Measurements from ENCODE around the gene TNS3. TPM values are rescaled to one million over a fixed set of nuclear protein-coding genes. Genes with fewer than 3 reads are reported as not detected.
A peak's percentile ranks its signal among the peaks of the same experiment; 100 is the strongest.

TNS3 gene
- total RNA-seq, 4 donors from 2014 or later: 34.6 to 52.5 (median 48.6) TPM

DNA sequence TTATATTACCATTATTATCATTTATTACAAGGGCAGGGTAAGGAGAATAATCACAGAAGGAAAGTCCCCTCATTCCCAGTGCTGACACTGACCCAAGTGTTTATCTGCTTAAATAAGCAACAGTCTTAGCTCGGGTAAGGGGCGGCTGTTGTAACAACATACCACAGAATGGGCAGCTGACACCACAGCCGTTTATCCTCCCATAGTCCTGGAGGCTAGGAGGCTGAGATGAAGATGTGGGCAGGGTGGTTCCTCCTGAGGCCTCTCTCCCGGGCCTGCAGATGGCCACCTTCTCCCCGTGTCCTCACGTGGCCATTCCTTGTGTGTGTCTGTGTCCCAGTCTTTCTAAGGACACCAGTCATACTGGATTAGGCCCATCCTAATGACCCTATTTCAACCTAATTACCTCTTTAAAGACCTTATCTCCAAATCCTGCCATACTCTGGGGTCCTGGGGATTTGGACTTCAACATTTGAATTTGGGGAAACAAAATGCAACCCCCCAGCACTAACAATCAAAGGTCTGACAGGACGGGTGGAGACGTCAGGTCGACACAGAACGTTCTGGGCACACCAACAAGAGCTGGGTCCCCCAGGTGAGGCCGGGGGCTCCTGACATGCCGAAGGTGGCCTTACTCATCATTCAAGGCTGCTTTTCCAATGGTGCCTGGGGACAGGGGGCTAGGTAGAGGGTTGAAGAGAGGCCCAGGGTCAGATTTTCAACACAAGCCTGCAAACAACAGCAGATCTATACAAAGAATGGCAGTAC is 93.5 kb downstream of the TNS3 start:
- intact Hi-C loops (cut with DNase I): no loop called here
- no peak overlapping the region for H3K4me3 ChIP-seq
- H3K27me3 ChIP-seq: no peaks in the 10 kb centered on the region
- H3K4me1 ChIP-seq: peaks cover 30 to 42% (median 39%) of the 10 kb centered on the region in 4 donors
- H3K27ac ChIP-seq (replicated peaks in 1 of 4): no peak overlapping the region
- no peak for TF ChIP-seq POLR2A (IDR thresholded peaks at IDR 0.05; ENCODE audit: low read depth)
- no peak for TF ChIP-seq EP300 (IDR thresholded peaks at IDR 0.05)
- TF ChIP-seq, protein P1, sequence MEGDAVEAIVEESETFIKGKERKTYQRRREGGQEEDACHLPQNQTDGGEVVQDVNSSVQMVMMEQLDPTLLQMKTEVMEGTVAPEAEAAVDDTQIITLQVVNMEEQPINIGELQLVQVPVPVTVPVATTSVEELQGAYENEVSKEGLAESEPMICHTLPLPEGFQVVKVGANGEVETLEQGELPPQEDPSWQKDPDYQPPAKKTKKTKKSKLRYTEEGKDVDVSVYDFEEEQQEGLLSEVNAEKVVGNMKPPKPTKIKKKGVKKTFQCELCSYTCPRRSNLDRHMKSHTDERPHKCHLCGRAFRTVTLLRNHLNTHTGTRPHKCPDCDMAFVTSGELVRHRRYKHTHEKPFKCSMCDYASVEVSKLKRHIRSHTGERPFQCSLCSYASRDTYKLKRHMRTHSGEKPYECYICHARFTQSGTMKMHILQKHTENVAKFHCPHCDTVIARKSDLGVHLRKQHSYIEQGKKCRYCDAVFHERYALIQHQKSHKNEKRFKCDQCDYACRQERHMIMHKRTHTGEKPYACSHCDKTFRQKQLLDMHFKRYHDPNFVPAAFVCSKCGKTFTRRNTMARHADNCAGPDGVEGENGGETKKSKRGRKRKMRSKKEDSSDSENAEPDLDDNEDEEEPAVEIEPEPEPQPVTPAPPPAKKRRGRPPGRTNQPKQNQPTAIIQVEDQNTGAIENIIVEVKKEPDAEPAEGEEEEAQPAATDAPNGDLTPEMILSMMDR (IDR thresholded peaks at IDR 0.05): no peak
- no peaks in the 10 kb centered on the region for H3K36me3 ChIP-seq
- DNase-seq (ENCODE audit: extremely low spot score): no peak
- no peaks in the 10 kb centered on the region for H3K9me3 ChIP-seq
- 81% methylated on average over 12 of the region's 12 CpGs for WGBS

DNA sequence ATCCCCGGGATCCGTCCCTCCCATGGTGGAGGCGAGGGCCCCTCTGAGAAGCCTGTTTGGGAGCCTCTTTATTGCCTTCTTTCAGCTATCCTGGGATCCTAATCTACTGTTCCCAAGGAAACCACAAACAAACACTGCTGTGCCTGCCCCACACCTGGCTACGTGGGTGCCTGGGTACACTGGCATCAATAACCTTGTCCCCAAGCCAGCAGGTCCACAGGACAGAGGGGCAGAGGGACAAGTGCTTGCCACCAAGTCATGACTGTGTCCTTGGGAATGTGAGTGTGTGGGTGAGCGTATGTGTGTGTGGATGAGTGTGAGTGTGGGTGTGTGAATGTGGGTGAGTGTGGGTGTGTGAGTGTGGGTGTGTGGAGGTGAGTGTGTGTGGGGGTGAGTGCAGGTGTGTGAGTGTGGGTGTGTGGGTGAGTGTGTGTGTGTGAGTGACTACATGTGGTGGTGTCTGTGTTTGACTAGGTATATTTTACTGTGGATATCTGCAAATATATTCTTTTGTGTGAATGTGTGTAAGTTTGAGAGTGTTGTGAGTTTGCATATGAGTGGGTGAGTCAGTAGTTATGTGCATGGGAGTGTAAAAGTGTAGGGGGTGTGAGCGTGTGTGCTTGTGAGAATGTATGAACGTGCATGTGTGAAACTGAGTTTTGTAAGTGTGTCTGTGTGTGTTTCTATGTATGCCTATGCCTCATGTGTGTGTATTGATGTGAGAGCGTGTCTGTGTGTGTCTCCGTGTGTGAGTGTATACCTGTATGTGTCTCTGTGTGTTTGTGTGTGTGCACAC is 96.1 kb downstream of the TNS3 start:
- no peak overlapping the region for H3K4me3 ChIP-seq
- TF ChIP-seq EP300 (IDR thresholded peaks at IDR 0.05): no peak
- TF ChIP-seq, protein P1 (IDR thresholded peaks at IDR 0.05): no peak
- no peak for TF ChIP-seq POLR2AphosphoS5 (IDR thresholded peaks at IDR 0.05)
- no peak for TF ChIP-seq POLR2A (IDR thresholded peaks at IDR 0.05; ENCODE audit: low read depth)
- peaks cover 46 to 68% (median 56%) of the 10 kb centered on the region in 4 donors for H3K4me1 ChIP-seq
- H3K36me3 ChIP-seq: no peaks in the 10 kb centered on the region
- H3K27me3 ChIP-seq: no peaks in the 10 kb centered on the region
- no peaks in the 10 kb centered on the region for H3K9me3 ChIP-seq
- intact Hi-C loops (cut with DNase I): no loop called here
- no peak for DNase-seq (ENCODE audit: extremely low spot score)
- WGBS: 83% methylated on average over 9 of the region's 9 CpGs
- peak overlapping the region in 1 of 4 donors; percentile 20 for H3K27ac ChIP-seq (replicated peaks in 1 of 4)

DNA sequence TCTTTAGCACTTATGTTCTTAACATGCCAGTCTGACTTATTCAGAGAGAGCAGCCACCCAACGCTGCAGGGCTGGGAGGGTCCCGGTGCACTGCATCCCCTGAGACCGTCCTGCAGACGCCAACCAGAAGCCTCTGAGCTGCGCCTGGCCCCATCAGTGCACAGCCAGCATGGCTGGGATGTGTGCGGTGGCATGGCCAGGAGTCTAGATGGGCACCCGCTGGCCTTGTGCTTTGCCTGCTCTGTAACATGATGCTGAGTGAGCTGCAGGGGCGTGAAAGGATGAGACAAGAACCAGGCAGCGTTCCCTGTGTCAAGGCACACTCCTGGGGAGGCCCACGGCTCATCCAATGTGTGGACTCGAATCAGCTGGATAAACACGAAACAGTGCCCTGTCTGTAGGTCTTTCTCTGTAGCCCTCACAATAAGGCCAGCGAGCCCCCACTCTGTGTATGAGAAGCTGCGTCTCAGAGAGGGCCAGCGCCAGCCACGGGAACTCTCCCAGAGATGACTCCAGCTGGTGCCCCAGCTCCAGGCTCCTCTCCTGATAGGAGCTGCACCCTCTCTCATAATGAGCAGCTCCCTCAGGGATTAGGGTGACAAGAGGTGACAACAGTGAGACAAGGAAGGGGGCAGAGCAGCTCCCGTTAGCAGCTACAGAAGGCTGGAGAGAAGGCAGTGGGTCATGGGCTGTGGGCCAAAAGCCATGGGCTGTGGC is 96.8 kb downstream of the TNS3 start:
- Histone ChIP-seq H3K9me3 (no peaks in the 10 kb centered on the region), H3K4me1 (peaks cover 54 to 74% (median 62%) of the 10 kb centered on the region in 4 donors), H3K36me3 (no peaks in the 10 kb centered on the region), H3K27ac (replicated peaks in 1 of 4) (peak overlapping the region in 1 of 4 donors; percentile 20), H3K4me3 (no peak overlapping the region), H3K27me3 (no peaks in the 10 kb centered on the region)
- intact Hi-C loops (cut with DNase I): no loop called here
- DNase-seq (ENCODE audit: extremely low spot score): no peak
- no peak for TF ChIP-seq POLR2A (IDR thresholded peaks at IDR 0.05; ENCODE audit: low read depth)
- no peak for TF ChIP-seq EP300 (IDR thresholded peaks at IDR 0.05)
- no peak for TF ChIP-seq POLR2AphosphoS5 (IDR thresholded peaks at IDR 0.05)
- TF ChIP-seq, protein P1 (IDR thresholded peaks at IDR 0.05): no peak
- 82% methylated on average over 13 of the region's 17 CpGs for WGBS

DNA sequence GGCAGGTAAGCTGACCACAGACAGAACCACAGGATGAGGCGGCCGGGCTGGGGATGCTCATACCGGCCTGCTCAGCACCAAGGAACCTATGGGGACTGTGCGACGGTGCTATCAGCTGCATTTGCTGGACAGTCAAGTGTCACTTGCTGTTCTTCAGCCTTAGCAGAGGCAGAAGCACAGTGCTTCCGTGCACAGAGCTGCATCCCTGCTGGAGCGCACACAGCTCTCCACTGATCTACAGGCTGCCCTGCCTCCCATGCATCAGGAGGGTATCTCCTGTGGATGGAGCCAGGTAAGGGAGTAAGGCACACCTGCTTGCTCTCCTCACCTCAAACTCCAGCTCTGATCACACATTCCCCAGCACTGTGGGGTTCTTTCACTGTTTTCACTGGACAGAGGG is 97.5 kb downstream of the TNS3 start:
- TF ChIP-seq POLR2AphosphoS5 (IDR thresholded peaks at IDR 0.05): no peak
- TF ChIP-seq, protein P1 (IDR thresholded peaks at IDR 0.05): no peak
- TF ChIP-seq POLR2A (IDR thresholded peaks at IDR 0.05; ENCODE audit: low read depth): no peak
- no peak for TF ChIP-seq EP300 (IDR thresholded peaks at IDR 0.05)
- Histone ChIP-seq H3K4me3 (no peak overlapping the region), H3K27me3 (no peaks in the 10 kb centered on the region), H3K36me3 (no peaks in the 10 kb centered on the region), H3K4me1 (peaks cover 58 to 80% (median 62%) of the 10 kb centered on the region in 4 donors), H3K27ac (replicated peaks in 1 of 4) (no peak overlapping the region), H3K9me3 (no peaks in the 10 kb centered on the region)
- intact Hi-C loops (cut with DNase I): no loop called here
- 67% methylated on average over 3 of the region's 7 CpGs for WGBS
- DNase-seq (ENCODE audit: extremely low spot score): no peak
